ENCODE data around the gene FXYD2.

GRCh38 chr11:117790279-117790678 is 34.3 kb downstream of the FXYD2 start:
- TF ChIP-seq CTCF (IDR thresholded peaks at IDR 0.05 in 2 of 3, conservative IDR thresholded peaks at IDR 0.05 in 1 of 3; ENCODE audit: control insufficient read depth in 2 of 3, extremely low read depth in 1 of 3, insufficient read depth in 1 of 3, low read depth in 3 of 3, low read length in 3 of 3) (no peak), SMARCA5 (IDR thresholded peaks at IDR 0.05) (no peak), EZH2 (IDR thresholded peaks at IDR 0.05; ENCODE audit: borderline replicate concordance, control insufficient read depth, low read depth, low read length) (no peak)
